Measurements from ENCODE around the gene XIST.

Gene XIST

GRCh38 chrX:73799888-73800287 lies 52.6 kb downstream of the XIST start:
- H3K9me3 ChIP-seq (ENCODE audit: control insufficient read depth, insufficient read depth, low read depth, low read length), result no peaks in the 10 kb centered on the region
- H3K4me3 ChIP-seq (ENCODE audit: low read depth, low read length), result no peak overlapping the region
- TF ChIP-seq ZNF518A (tag by site-specific recombination; conservative IDR thresholded peaks at IDR 0.05; ENCODE audit: low read depth) (no peak), ZNF19 (tag by site-specific recombination; IDR thresholded peaks at IDR 0.05; ENCODE audit: low read depth) (no peak), ZFP41 (tag by site-specific recombination; IDR thresholded peaks at IDR 0.05; ENCODE audit: borderline replicate concordance) (no peak), ZNF221 (tag by site-specific recombination; IDR thresholded peaks at IDR 0.05; ENCODE audit: borderline replicate concordance) (no peak), ZNF24 (tag by site-specific recombination; IDR thresholded peaks at IDR 0.05) (no peak), HOXD13 (CRISPR knock-in tag; IDR thresholded peaks at IDR 0.05; ENCODE audit: borderline replicate concordance) (no peak), REST (tag by site-specific recombination; IDR thresholded peaks at IDR 0.05) (no peak), ZNF785 (tag by site-specific recombination; IDR thresholded peaks at IDR 0.05) (no peak), ZNF202 (tag by site-specific recombination; IDR thresholded peaks at IDR 0.05; ENCODE audit: borderline replicate concordance) (no peak), ZBTB17 (tag by site-specific recombination; IDR thresholded peaks at IDR 0.05) (no peak), ZSCAN23 (tag by site-specific recombination; IDR thresholded peaks at IDR 0.05) (no peak), ZNF473 (tag by site-specific recombination; IDR thresholded peaks at IDR 0.05) (no peak), ZNF777 (tag by site-specific recombination; IDR thresholded peaks at IDR 0.05; ENCODE audit: borderline replicate concordance) (no peak), SP2 (tag by site-specific recombination; IDR thresholded peaks at IDR 0.05) (no peak), ZBTB10 (tag by site-specific recombination; IDR thresholded peaks at IDR 0.05) (no peak), ZNF514 (tag by site-specific recombination; IDR thresholded peaks at IDR 0.05) (no peak), ZNF707 (tag by site-specific recombination; IDR thresholded peaks at IDR 0.05) (no peak), ZNF138 (tag by site-specific recombination; IDR thresholded peaks at IDR 0.05; ENCODE audit: borderline replicate concordance) (no peak), ZNF585B (tag by site-specific recombination; IDR thresholded peaks at IDR 0.05) (no peak), WT1 (tag by site-specific recombination; IDR thresholded peaks at IDR 0.05) (no peak)
- ChIA-PET POLR2A (no interaction called here), CTCF (no interaction called here)
- H3K36me3 ChIP-seq (ENCODE audit: control insufficient read depth in 2 of 2, insufficient read depth in 1 of 2, low read length in 2 of 2), result peaks cover 0 to 2% of the 10 kb centered on the region in 2 experiments; a peak in 1 of 3 replicates
- H3K27ac ChIP-seq (ENCODE audit: extremely low read depth, low read depth, low read length), result no peak overlapping the region
- H3K4me1 ChIP-seq (ENCODE audit: control insufficient read depth, insufficient read depth, low read length), result no peaks in the 10 kb centered on the region
